GM21529 (cell line): ENCODE measurements around the gene A3GALT2.
"Not testable (repeated sequence)": the region's sequence is repeated elsewhere in the genome, so short reads cannot be mapped to it uniquely, and the experiment has no call there.

ENCODE experiments used
- ATAC-seq: cut with Tn5 transposase; IDR thresholded peaks from one replicate; pipeline ENCODE4 v1.9.1; 2021; ENCODE audit not compliant: unreplicated experiment

Gene A3GALT2

GRCh38 chr1:33316601-33317000 lies 4.3 kb downstream of the A3GALT2 start:
- ATAC-seq = no peak

- ATAC-seq = no peak
Observed at GRCh38 chr1:33314416-33314815, 6.5 kb downstream of the A3GALT2 start.

GRCh38 chr1:33312413-33312749 lies 8.5 kb downstream of the A3GALT2 start:
- ATAC-seq = no peak

- no peak for ATAC-seq
Observed at GRCh38 chr1:33311706-33312412, 9.0 kb downstream of the A3GALT2 start.

- no peak for ATAC-seq
Observed at GRCh38 chr1:33310702-33311101, 10.2 kb downstream of the A3GALT2 start.

- not testable (repeated sequence) for ATAC-seq
Observed at GRCh38 chr1:33309351-33309750, 11.5 kb downstream of the A3GALT2 start.

- no peak for ATAC-seq
Observed at GRCh38 chr1:33307494-33307864, 13.4 kb downstream of the A3GALT2 start.

GRCh38 chr1:33306653-33307493 lies 14.0 kb downstream of the A3GALT2 start:
- ATAC-seq = no peak

GRCh38 chr1:33305816-33306652 lies 14.9 kb downstream of the A3GALT2 start:
- ATAC-seq = no peak

- ATAC-seq = no peak
Observed at GRCh38 chr1:33305016-33305415, 15.9 kb downstream of the A3GALT2 start.

- no peak for ATAC-seq
Observed at GRCh38 chr1:33302325-33302724, 18.6 kb downstream of the A3GALT2 start.

GRCh38 chr1:33301273-33301984 lies 19.5 kb downstream of the A3GALT2 start:
- ATAC-seq = no peak

GRCh38 chr1:33300673-33301072 lies 20.2 kb downstream of the A3GALT2 start:
- no peak for ATAC-seq

GRCh38 chr1:33299461-33300155 lies 21.3 kb downstream of the A3GALT2 start:
- ATAC-seq = no peak

- no peak for ATAC-seq
Observed at GRCh38 chr1:33298623-33299277, 22.1 kb downstream of the A3GALT2 start.

GRCh38 chr1:33297911-33298622 lies 22.8 kb downstream of the A3GALT2 start:
- no peak for ATAC-seq

GRCh38 chr1:33296824-33297223 lies 24.1 kb downstream of the A3GALT2 start:
- no peak for ATAC-seq

- ATAC-seq = no peak
Observed at GRCh38 chr1:33296082-33296458, 24.8 kb downstream of the A3GALT2 start.

- ATAC-seq = peak; percentile 79
Observed at GRCh38 chr1:33295450-33296081, 25.3 kb downstream of the A3GALT2 start.
